NCI-H1694 (cell line): ENCODE data around the gene SLC22A23.

Experiments used
- DNase-seq: peaks from one replicate; lab custom pipeline; 2025; lab: John Stamatoyannopoulos, UW

SLC22A23 gene

DNA sequence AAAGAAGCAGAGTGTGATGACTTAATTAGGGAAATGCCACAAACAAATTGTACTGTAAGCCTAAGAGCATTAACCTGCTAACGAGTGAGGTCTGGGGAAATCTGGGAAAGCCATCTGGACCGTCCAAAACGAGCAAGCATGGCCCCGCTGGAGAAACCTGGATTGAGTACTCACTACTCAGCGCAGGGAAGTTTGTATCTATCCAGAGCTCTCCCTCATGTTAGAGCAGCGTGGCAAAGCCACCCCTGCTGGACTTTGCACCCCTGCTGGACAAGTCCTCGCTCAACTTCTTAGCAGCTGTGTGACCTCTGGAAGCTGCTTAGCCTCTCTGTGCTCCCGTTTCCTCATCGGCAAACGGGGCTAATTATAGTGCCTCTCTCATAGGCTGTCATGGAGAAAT, 160.8 kb downstream of the SLC22A23 start:
- no peak for DNase-seq

GRCh38 chr6:3294921-3295871, 161.7 kb downstream of the SLC22A23 start:
- DNase-seq: no peak

- DNase-seq: no peak
Observed at GRCh38 chr6:3294396-3294795, 162.5 kb downstream of the SLC22A23 start.

DNA sequence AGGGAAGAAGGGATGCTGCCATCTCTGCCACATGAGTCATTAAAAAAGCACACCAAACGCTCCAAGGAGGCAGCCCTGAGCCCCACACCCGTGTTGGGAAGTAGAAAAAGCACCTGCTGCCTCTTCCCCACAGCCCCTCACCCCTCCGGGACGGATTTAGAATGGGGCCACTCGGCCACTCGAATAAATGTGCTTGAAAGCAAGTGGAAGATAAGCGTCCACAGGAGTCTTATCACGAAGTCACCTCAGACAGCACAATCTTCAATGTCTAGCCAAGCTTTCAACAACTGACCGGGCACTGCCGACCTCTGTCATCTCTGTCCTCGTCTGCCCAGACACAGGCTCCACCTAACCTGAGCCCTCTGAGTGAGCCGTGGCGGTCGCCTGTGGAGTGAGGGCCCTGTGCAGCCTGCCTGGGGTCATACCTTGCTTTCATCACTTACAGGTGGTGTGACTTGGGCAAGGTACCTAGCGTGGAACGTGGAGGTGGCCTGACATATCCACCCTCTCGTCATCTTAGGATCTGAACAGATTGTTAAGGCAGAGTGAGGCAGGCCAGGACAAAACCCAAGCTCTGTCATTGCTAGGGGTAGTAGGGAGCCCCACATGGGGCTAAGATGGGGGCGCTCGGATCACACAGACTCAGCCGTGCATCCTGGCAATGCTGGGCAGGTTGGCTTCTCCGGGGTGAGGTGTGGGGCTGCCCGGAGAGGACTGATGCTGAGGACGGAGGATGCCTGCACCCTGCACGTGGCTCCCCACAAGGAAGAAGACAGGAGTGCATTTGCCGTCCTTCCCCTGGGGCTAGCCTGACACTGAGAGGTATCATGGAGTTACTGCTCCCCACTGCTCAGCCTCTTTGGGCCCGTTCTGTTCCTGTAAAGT, 163.3 kb downstream of the SLC22A23 start:
- DNase-seq: no peak

GRCh38 chr6:3292431-3293197, 164.2 kb downstream of the SLC22A23 start:
- no peak for DNase-seq

DNA sequence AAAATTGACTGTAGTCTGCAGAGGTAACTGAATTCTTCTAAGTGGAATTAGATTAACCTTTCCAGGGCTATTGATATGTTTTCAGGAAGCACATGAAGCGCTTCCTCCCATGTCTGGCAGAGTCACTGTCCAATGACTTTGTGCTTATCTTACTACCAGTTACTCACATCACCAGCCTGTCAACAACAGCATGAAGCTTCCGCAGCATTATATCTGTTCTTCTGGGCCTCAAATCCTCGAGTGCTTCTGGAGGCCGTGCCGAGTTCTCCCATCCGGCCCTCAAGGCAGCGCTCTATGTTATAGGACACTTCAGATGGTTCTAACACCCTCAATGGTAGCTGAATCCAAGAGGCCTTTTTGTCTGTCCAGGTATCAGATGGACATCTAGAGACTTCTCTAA, 164.9 kb downstream of the SLC22A23 start:
- DNase-seq: no peak

GRCh38 chr6:3291346-3291745, 165.5 kb downstream of the SLC22A23 start:
- DNase-seq: no peak

DNA sequence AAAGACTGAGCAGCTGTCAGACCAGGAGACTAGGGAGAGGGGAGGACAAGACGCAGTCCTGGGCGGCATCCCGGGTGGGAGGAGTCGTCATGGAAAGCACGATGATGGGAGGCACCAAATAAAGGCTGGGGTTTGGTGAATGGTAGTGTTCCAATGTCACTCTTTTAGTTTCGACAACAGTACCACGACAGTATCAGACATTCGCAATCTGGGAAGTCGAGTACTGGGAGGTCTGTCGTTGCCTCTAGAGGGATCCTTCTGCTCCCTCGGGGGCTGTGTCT, 166.0 kb downstream of the SLC22A23 start:
- DNase-seq: no peak

- DNase-seq: no peak
Observed at GRCh38 chr6:3290149-3290930, 166.5 kb downstream of the SLC22A23 start.

- no peak for DNase-seq
Observed at GRCh38 chr6:3289664-3290055, 167.2 kb downstream of the SLC22A23 start.

DNA sequence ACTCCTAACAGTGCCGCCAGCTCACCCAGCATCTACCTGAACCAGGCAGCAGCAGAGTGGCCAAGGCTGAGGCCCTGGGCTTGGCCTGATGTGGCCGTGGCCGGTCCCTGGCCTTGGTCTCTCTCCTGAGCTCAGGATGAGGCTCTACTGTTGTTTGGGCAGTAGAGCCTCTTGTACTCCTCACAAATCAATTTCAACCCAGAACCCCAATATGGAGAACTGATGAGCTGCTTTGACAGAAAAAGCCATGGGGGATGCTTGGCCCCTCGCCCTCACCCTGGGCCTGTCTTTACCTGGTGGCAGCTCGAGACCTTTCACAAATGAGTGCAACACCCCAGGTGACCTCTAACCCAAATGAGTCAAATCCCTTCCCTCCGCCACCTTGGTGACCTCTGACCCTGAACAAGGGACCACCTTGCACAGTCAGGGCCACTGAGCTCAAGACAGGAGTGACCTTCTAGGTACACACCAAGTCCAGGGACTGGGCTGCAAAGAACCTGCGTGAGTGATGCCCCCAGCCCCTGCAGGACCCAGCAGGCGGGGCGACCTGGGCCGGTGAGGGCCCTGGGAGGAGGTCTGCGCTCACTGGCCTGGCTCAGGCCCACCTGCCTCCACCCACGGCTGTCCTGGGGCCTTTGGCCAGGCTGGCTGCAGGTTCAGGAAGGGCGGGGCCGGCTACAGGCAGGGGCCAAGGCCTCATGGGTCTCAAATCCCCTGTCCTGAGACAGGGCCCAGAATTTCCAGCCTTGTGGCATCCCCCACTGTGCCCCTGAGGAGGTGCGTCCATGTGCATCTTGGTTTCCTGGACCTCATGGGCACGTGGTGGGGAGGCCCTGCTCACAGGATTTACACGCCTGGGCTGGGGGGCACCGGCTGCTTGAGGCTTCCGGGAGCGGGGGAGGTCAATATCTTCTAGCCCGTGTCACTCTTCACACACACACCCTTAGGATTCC, 167.9 kb downstream of the SLC22A23 start:
- DNase-seq: no peak

- no peak for DNase-seq
Observed at GRCh38 chr6:3287976-3288707, 168.7 kb downstream of the SLC22A23 start.

DNA sequence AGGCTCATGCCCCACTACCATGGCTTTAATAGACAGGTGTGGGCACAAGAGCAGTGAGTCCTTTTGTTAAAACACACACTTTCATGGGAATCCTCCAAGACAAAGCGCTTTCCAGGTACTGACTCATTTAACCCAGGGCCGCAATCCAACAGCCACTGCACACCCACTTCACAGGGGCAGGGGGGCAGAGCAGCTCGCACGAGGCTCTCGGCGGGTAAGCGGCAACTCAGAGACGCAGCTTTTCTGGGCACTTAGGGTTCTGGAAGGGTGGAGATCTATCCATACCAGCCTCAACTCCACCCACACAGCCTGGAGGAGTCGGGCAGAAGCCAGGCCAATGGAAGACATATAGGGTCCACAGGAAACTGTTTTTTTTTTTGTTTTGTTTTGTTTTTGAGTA, 169.5 kb downstream of the SLC22A23 start:
- no peak for DNase-seq

DNA sequence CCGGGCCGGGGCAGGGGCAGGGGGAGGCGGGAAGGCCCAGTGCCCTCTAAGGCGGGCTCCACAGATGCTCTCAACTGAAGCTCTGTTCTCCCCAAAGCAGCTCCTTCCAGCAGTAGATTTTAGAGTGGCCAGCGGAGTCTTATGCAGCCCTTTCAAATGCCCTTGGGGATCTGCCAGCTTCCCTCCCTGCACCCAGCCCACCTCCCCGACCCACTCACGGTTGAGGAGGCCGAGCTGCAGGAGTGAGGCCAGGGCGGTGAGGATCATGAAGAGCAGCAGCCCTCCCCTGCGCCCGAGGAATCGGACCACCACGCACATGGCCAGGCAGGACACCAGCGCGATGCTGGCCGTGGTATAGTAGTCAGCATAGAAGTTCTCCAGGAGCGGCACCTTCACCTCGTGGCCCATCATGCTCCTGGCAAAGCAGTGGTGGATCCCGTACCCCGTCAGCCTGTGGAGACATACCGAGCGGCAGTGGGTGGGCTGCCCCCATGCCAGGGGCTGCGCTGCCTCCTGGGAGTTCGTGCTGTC, 170.1 kb downstream of the SLC22A23 start:
- no peak for DNase-seq

DNA sequence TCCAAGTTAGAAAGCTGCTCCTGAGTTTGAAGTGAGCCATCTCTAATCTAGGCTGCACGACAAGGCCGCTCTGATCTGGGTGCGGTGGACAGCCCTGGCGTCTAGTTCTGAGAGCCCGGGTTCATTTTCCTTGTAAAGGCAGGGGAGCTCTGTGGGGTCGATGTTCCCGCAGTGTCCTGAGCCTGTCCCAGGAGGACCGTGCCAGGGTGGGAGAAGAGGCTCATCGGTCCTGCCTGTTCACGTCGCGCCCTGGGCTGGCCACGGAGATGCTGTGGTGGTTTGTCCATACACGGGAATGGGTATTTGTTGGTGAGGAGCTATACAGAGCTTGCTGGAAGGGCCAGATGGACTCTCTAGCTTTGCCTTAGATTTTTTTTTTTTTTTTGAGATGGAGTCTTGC, 171.1 kb downstream of the SLC22A23 start:
- DNase-seq: no peak

GRCh38 chr6:3285049-3285639, 171.7 kb downstream of the SLC22A23 start:
- DNase-seq: no peak

- DNase-seq: no peak
Observed at GRCh38 chr6:3284436-3284876, 172.4 kb downstream of the SLC22A23 start.

DNA sequence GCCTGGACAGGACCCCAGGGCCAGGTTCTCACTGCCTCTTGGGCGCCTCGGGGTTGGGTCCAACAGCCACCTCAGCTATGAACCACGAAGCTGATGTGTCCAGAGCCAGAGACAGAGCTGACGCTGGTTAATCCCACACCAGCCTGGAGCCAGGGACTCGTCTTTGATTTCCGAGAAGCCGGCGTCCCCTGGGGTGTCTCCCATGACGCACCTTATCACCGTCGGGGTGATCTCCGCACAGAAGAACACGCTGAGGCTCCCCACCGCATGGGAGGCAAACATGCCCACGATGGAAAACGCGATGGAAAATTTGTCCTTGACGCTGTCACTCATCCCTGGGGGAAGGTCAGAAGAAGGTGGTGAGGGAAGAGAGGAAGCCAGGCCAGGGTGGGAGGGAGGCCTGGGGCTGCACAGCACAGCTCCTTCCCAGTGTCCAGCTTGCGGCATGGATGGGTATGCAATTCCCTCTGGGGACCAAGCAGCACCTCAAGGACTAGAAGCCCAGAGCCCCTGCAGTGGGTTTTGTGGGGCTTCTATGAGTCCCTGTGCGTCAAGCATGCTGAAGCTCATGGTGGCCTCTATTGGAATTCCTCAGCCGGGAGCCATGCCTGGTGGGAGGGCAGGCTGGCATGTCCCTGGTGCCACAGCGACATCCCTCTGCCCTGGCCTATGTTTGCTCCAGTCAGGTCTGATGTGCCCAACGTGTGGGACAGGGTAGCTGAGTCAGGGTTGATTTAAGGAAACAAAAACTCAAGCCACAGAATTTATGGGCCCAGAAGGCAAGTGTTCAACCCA, 173.0 kb downstream of the SLC22A23 start:
- DNase-seq: no peak
